K562 (cell line): Measurements from ENCODE around the gene GMDS. TPM values are rescaled to one million over a fixed set of nuclear protein-coding genes. Genes with fewer than 3 reads are reported as not detected.

Experiments
- MED1 ChIP-seq: sonication (generic); formaldehyde crosslinking; IDR thresholded peaks from 2 replicates; pipeline ENCODE4 v1.8.1; 2023; ENCODE audit warnings: missing genetic modification reagents, borderline replicate concordance
- PATZ1 ChIP-seq: fragments of 250-450 bp; sonication (Bioruptor Pico); IDR thresholded peaks from 2 replicates; pipeline ENCODE4 v1.5.0; 2020; ENCODE audit warnings: mild to moderate bottlenecking, borderline replicate concordance
- REST ChIP-seq, 2 experiments: fragments of 450-650 bp; formaldehyde crosslinking in 1 of 2; IDR thresholded peaks; 2 replicates each; pipeline versions ENCODE4 v1.4.0 to v1.6.1; 2014 to 2020; ENCODE audit warnings: mild to moderate bottlenecking in 2 of 2, borderline replicate concordance in 1 of 2, low read depth in 1 of 2
- polyA plus RNA-seq, 8 experiments: library from polyadenylated mRNA; depleted of rRNA in 4 of 8; stranded (reverse) in 5 of 8; unstranded in 3 of 8; fragments of >200 nt; fragmentation: Nextera tagmentation in 2 of 8; fragmentation: Illumina TruSeq in 1 of 8; extraction: Ambion mirVana in 2 of 8; extraction: Trizol in 1 of 8; gene quantifications; 2 replicates each; pipeline versions ENCODE4 v1.2.1 to v1.2.3, GENCODE V29; 2011 to 2014; ENCODE audit warnings: inconsistent platforms in 1 of 8, missing spikeins in 1 of 8
- total RNA-seq, 7 experiments: library from RNA; depleted of rRNA in 6 of 7; stranded (reverse); fragments of >200 nt in 6 of 7; fragmentation: Illumina TruSeq in 2 of 7; extraction: Trizol in 2 of 7; gene quantifications; 2 replicates each; pipeline versions ENCODE4 v1.2.1 to v1.2.3, GENCODE V29; 2011 to 2021; ENCODE audit warnings: low replicate concordance in 1 of 7

The GMDS gene
- total and polyA plus RNA-seq, 9 of the 15 experiments (the other 6 are each of a cell fraction or from before 2014, with no cell fraction given), result 0.48 to 31.8 (median 13.4) TPM

- TF ChIP-seq REST (IDR thresholded peaks at IDR 0.05; ENCODE audit: borderline replicate concordance) (no peak), REST (CRISPR knock-in tag; IDR thresholded peaks at IDR 0.05; ENCODE audit: low read depth) (no peak), MED1 (no peak), PATZ1 (CRISPR knock-in tag) (no peak)
Observed at GRCh38 chr6:1624058-1624850, 621.2 kb downstream of the GMDS start (continued).
